Stimulated activated CD8-positive, alpha-beta memory T cell treated with anti-CD3 and anti-CD28 coated beads, Interleukin-7, amount 100 ng/mL, for 4 hours (primary cell): Measurements from ENCODE around the gene AOPEP.

Source experiments
- DNase-seq, 2 donors: peaks; one replicate each; pipeline ENCODE4 v3.0.0-alpha.2; 2020; ENCODE audit warnings: low read depth in 2 of 2

The AOPEP gene

GRCh38 chr9:94991961-94992907 is 265.7 kb downstream of the AOPEP start:
- no peak for DNase-seq

GRCh38 chr9:94993160-94993820 is 266.8 kb downstream of the AOPEP start:
- DNase-seq, result no peak

GRCh38 chr9:94993821-94994165 is 267.3 kb downstream of the AOPEP start:
- no peak for DNase-seq

- no peak for DNase-seq
These were observed 268.7 kb downstream of the AOPEP start for GRCh38 chr9:94995048-94995693.

- DNase-seq, result no peak
These were observed 270.1 kb downstream of the AOPEP start for GRCh38 chr9:94996641-94997040.

GRCh38 chr9:94997727-94998126 is 271.2 kb downstream of the AOPEP start:
- DNase-seq, result no peak

- DNase-seq, result no peak
These were observed 273.3 kb downstream of the AOPEP start for GRCh38 chr9:94999832-95000231.

GRCh38 chr9:95000821-95001220 is 274.3 kb downstream of the AOPEP start:
- no peak for DNase-seq

GRCh38 chr9:95001720-95002119 is 275.2 kb downstream of the AOPEP start:
- DNase-seq, result no peak

- DNase-seq, result no peak
These were observed 277.4 kb downstream of the AOPEP start for GRCh38 chr9:95003689-95004410.

GRCh38 chr9:95004411-95005277 is 278.1 kb downstream of the AOPEP start:
- DNase-seq, result no peak

- no peak for DNase-seq
These were observed 279.0 kb downstream of the AOPEP start for GRCh38 chr9:95005278-95006143.

- DNase-seq, result no peak
These were observed 280.8 kb downstream of the AOPEP start for GRCh38 chr9:95007226-95007869.

GRCh38 chr9:95008151-95008771 is 281.8 kb downstream of the AOPEP start:
- DNase-seq, result no peak

GRCh38 chr9:95009459-95009858 is 283.0 kb downstream of the AOPEP start:
- no peak for DNase-seq

- DNase-seq, result no peak
These were observed 283.9 kb downstream of the AOPEP start for GRCh38 chr9:95010431-95010838.

GRCh38 chr9:95012035-95012708 is 285.7 kb downstream of the AOPEP start:
- no peak for DNase-seq

GRCh38 chr9:95012902-95013301 is 286.4 kb downstream of the AOPEP start:
- DNase-seq, result no peak
